Stimulated activated CD8-positive, alpha-beta memory T cell treated with anti-CD3 and anti-CD28 coated beads, Interleukin-15, amount 100 ng/mL, for 1 hour (primary cell): ENCODE data around the gene SLC25A22.

ENCODE experiments used
- DNase-seq: peaks from one replicate; pipeline ENCODE4 v3.0.0-alpha.2; 2020; ENCODE audit warnings: low read depth

The SLC25A22 gene

DNA sequence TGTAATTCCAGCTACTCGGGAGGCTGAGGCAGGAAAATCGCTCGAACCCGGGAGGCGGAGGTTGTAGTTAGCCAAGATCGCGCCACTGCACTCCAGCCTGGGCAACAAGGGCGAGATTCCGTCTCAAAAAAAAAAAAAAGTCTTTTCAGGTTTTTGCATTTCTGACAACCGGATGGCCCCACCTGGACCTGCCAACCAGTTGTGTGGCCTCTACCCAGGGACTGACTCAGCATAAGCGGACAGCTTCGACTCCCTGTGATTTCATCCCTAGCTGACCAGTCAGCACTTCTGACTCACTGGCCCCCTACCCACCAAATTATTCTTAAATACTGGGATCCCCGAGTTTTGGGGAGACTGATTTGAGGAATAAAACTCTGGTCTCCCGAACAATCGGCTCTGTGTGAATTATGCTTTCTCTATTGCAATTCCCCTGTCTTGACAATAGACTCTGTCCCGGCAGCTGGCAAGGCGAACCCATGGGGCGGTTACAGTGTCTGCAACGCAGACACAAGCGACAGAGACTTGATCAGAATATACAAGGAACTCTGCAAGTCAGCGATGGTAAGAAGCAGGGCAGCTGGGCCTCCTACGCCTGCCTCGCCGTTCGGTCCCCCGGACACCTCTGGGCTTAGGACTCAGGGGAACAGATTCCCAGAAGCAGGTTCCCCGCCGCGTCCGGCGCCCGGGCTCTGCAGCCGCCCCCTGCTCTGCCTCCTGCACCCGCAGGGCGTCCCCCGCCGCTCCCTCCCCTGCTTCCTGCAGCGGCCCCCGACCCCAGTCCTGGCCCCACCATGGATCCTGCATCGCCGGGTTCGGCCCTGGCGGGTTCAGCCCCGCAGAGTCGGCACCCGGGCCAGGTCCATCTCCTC is 51.6 kb downstream of the SLC25A22 start:
- no peak for DNase-seq

DNA sequence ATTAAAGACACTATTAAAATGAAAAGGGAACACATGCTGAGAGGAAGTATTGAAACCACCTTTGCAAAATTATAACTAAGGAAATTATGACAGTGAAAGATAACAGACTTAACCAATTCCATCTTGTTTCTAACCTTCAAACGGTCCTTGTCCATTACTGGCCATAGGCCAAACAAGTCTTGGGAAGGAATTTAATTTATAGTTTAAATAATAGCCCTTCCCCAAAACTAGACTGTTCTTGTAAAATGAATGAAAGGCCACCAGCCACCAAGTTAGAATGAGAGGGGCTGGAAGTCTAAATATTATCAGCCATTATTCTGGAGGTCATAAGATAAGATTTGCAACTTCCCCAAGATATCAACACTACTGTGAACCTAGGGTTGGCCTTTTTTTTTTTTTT is 52.7 kb downstream of the SLC25A22 start:
- no peak for DNase-seq

DNA sequence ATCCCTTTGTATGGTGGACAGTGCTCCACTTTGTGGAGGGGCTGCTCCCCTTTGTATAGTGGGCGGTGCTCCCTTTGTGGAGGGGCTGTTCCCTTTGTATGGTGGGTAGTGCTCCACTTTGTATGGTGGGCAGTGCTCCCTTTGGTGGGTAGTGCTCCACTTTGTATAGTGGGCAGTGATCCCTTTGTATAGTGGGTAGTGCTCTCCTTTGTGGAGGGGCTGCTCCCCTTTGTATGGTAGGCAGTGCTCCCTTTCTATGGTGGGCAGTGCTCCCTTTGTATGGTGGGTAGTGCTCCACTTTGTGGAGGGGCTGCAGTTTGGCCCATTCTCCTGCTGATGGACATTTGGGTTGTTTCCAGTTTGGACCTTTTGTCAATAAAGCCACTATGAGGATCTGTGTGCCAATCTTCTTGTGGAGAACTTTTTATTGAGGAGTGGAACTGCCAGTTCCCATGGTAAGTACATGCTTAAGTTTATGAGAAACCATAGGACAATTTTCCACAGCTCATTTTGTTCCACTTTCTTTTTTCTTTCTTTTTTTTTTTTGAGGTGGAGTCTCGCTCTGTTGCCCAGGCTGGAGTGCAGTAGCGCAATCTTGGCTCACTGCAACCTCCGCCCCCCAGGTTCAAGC is 55.4 kb downstream of the SLC25A22 start:
- DNase-seq, result no peak

DNA sequence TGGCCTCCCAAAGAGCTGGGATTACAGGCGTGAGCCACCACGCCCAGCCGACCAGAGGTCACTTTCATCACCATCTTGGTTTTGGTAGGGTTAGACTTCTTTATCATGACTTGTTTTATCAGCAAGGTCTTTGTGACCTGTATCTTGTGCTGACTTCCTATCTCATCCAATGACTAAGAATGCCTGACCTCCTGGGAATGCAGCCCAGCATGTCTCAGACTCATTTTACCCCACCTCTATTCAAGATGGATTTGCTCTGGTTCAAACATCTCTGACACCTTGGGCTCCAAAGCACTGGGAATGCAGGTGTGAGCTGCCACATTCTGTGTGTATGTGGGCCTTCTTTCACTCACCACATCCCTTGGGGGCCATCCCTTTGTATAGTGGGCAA is 55.9 kb downstream of the SLC25A22 start:
- no peak for DNase-seq
